ENCODE data around the gene FGD5.

FGD5 gene

DNA sequence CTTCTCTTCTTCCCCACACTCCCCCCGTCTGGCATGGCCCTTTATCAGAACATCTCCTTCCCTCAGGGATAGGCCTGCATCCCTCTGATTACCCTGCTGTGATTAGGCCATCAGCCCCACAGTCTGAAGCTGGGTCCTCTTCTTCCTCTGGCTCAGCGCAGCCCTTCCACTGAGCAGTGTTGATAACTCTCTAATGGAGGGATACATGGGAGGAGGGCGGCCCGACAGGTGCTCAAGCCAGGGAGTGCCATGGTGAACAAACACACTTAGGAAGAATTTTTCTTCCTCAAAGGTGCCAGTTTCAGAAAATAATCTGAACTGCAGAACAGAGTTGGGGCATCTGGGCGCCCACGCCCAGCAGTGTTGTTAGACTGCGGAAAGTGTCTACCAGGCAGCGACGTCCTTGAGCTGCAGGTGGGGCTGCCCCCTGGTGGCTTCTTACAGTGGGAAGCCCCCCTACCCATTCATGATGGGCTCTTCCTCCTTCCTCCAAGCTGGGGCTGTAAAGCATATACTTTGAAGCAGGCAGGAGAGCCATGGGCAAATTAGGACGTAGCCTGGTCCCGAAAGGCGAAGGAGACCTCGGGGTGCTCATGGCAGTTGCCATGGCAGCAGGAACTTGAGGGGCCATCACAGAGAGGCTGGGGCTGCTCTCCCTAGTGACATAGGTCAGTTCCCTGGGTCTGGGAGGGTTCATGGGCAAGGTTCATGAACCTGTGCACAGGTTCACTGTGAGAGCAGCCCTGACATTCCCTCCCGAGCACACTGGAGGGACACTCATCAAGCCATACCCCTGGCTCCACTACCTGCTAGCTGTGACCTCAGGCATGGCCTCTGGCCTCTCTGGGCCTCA is 95.4 kb downstream of the FGD5 start:
- no peak overlapping the region for H3K27ac ChIP-seq
- TF ChIP-seq, protein P1, sequence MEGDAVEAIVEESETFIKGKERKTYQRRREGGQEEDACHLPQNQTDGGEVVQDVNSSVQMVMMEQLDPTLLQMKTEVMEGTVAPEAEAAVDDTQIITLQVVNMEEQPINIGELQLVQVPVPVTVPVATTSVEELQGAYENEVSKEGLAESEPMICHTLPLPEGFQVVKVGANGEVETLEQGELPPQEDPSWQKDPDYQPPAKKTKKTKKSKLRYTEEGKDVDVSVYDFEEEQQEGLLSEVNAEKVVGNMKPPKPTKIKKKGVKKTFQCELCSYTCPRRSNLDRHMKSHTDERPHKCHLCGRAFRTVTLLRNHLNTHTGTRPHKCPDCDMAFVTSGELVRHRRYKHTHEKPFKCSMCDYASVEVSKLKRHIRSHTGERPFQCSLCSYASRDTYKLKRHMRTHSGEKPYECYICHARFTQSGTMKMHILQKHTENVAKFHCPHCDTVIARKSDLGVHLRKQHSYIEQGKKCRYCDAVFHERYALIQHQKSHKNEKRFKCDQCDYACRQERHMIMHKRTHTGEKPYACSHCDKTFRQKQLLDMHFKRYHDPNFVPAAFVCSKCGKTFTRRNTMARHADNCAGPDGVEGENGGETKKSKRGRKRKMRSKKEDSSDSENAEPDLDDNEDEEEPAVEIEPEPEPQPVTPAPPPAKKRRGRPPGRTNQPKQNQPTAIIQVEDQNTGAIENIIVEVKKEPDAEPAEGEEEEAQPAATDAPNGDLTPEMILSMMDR (conservative IDR thresholded peaks at IDR 0.05) = peak; percentile 31

DNA sequence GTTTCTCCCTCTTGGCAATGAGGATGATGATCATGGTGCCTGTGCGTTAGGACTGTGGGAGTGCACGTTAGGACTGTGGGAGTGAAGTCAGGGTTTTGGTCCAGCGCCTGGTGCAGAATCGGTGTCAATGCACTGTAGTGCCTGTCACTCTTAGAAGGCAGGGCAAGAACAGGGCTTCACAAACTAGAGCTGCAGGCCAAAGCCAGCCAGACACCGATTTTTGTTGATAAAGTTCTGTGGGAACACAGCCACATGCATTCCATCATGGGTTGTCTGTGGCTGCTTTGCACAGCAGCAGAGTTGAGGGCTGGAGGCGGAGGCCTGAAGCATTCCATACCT is 96.0 kb downstream of the FGD5 start:
- TF ChIP-seq, protein P1 (conservative IDR thresholded peaks at IDR 0.05) = no peak

DNA sequence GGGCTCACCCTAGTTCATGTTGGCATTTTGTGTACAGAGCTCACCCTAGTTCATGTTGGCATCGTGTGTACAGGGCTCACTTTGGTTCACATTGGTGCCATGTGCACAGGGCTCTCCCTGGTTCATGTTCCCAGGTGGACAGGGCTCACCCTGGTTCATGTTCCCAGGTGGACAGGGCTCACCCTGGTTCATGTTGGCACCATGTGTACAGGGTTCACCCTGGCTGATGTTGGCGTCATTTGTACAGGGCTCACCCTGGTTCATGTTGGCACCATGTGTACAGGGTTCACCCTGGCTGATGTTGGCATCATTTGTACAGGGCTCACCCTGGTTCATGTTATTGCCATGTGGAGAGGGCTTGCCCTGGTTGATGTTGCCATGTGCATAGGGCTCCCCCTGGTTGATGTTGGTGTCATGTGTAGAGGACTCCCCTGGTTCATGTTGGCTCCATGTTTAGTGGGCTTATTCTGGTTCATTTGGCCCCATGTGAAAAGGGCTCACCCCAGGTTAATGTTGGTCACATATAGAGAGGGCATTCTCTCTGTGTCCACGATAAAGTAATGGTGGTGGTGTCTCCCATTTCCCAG is 97.0 kb downstream of the FGD5 start:
- no peak overlapping the region for H3K27ac ChIP-seq
- TF ChIP-seq, protein P1 (conservative IDR thresholded peaks at IDR 0.05) = peak; percentile 36

More for the DNA sequence above, 96.0 kb downstream of the FGD5 start:
- no peak overlapping the region for H3K27ac ChIP-seq

DNA sequence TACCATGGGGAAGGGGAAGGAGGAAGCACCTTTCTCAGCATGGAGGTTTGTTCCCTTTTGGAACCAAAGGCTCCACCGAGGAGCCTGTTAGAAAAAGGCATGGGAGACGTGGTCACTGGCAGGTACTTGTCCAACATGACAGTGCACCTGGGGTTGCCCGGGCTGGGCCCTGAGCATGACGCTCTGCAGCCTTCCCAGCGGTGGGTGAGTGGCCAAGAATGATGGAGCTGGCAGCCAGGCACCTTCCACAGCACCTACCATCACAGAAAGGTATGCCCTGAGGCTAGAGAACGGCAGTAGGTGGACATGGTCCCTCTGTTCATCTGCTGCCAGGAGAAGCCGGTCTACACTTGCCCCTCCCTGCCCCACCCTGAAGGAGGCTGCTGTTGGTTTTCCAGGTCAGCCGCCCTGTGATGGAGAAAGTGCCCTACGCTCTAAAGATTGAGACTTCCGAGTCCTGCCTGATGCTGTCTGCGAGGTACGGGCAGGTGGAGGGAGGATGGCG is 99.6 kb downstream of the FGD5 start:
- no peak overlapping the region for H3K27ac ChIP-seq
- TF ChIP-seq, protein P1 (conservative IDR thresholded peaks at IDR 0.05) = no peak

DNA sequence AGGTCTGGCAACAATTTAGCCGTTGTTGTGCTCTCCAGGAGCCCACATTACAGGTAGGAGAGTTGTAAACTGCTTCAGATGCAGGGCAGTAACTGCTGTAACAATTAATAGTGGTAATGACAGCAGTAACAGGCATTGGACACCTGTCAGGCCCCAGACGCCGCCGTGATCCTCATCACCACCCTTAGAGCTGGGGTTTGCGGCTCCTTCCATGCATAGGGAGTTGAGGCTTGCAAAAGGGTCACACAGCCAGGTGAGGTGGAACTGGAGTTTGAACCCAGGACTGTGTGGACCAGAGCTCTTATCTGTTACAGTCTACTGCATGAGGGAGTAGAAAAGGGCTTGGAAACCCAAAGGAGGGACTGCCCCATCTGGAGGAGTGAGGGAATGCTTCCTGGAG is 101.8 kb downstream of the FGD5 start:
- H3K27ac ChIP-seq = no peak overlapping the region; the same call in 1 of the 2 replicates
- TF ChIP-seq, protein P1 (conservative IDR thresholded peaks at IDR 0.05) = no peak

DNA sequence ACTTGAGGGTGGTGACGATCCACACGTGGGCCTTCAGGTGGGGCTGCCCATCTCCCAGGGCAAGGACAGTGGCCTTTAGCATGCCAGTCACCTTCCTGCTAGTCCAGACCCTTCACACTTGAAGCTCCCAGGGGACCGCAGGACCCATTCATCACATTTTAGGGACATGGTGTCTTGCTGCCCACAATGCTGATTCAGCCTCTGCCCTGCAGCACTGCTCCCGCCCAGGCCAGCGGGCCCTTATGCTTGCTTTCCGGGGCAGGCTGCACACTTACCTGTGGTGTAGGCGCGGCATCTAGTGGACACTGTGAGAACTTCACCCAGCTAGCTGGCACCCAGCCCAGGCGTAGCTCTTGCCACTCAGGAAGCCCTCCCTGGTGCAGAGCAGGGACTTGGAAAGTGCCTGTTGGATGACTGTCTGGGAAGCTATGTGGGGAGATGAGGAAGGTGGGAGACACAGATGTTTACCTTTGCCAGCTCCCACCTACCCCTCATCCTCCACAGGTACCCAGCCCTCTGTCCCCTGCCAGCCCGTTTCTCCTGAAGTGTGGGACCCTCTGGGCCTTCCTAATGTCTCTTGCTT is 102.4 kb downstream of the FGD5 start:
- TF ChIP-seq, protein P1 (conservative IDR thresholded peaks at IDR 0.05) = peak; percentile 98
- H3K27ac ChIP-seq = no peak overlapping the region; the same call in 1 of the 2 replicates
